ENCODE measurements around the gene PRH2. TPM values are rescaled to one million over a fixed set of nuclear protein-coding genes. Genes with fewer than 3 reads are reported as not detected.

The PRH2 gene
- total RNA-seq, 1 donor from 2014 or later = not detected

DNA sequence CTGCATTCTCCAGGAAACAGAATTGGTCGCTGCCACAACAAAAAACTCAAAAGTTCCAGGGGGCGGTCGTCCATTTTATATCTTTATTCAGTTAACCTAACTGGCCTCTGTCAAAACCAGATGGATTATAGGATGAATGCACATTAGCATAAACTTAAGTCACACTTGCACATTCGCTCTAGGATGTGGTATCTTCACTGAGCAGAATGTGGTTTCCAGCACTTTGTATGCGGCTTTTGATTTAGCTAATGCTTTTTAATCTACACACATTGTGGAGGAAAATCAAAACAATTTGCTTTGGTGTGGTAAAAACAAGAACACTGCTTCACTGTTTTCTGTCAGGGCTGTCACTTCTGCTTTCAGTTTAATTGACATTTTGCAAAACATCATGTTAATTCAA lies 53.2 kb downstream of the PRH2 start:
- no peak overlapping the region for H3K4me3 ChIP-seq (ENCODE audit: low read depth, low read length)
- no peak for DNase-seq (ENCODE audit: low read depth)
- no peaks in the 10 kb centered on the region for H3K36me3 ChIP-seq (ENCODE audit: control insufficient read depth, insufficient read depth, low read length)
- TF ChIP-seq, protein P1, sequence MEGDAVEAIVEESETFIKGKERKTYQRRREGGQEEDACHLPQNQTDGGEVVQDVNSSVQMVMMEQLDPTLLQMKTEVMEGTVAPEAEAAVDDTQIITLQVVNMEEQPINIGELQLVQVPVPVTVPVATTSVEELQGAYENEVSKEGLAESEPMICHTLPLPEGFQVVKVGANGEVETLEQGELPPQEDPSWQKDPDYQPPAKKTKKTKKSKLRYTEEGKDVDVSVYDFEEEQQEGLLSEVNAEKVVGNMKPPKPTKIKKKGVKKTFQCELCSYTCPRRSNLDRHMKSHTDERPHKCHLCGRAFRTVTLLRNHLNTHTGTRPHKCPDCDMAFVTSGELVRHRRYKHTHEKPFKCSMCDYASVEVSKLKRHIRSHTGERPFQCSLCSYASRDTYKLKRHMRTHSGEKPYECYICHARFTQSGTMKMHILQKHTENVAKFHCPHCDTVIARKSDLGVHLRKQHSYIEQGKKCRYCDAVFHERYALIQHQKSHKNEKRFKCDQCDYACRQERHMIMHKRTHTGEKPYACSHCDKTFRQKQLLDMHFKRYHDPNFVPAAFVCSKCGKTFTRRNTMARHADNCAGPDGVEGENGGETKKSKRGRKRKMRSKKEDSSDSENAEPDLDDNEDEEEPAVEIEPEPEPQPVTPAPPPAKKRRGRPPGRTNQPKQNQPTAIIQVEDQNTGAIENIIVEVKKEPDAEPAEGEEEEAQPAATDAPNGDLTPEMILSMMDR (IDR thresholded peaks at IDR 0.05; ENCODE audit: insufficient read depth, low read length, poor library complexity, severe bottlenecking) = no peak
- no peaks in the 10 kb centered on the region for H3K27me3 ChIP-seq (ENCODE audit: control insufficient read depth, insufficient read depth, low read length)

Other genes with a start within 250 kb of the PRH2 start
- 307 and 312 TPM in 2 replicates for gene YBX3, start 205.9 kb upstream of the PRH2 start, total RNA-seq
- gene TAS2R7, start 126.6 kb upstream of the PRH2 start, total RNA-seq = not detected in 2 replicates
- gene TAS2R8, start 122.0 kb upstream of the PRH2 start, total RNA-seq = 0.08 TPM in 1 of 2 replicates, not detected in the other
- not detected in 2 replicates for gene TAS2R9, start 119.1 kb upstream of the PRH2 start, total RNA-seq
- 0.34 and 0.46 TPM in 2 replicates for gene TAS2R10, start 102.9 kb upstream of the PRH2 start, total RNA-seq
- 0.38 and 0.55 TPM in 2 replicates for gene PRR4, start 79.8 kb upstream of the PRH2 start, total RNA-seq
- 6.2 and 8.7 TPM in 2 replicates for gene PRH1, start 45.0 kb upstream of the PRH2 start, total RNA-seq
- 0.21 and 0.89 TPM in 2 replicates for gene TAS2R13, start 19.7 kb upstream of the PRH2 start, total RNA-seq
- gene TAS2R14, start 10.0 kb downstream of the PRH2 start, total RNA-seq = 2.5 and 3.1 TPM in 2 replicates
- 0.41 and 0.96 TPM in 2 replicates for gene TAS2R50, start 57.7 kb downstream of the PRH2 start, total RNA-seq
- gene TAS2R20, start 69.1 kb downstream of the PRH2 start, total RNA-seq = 0.41 and 1.0 TPM in 2 replicates
- 1.6 TPM in 1 of 2 replicates, not detected in the other for gene TAS2R19, start 93.4 kb downstream of the PRH2 start, total RNA-seq
- gene TAS2R31, start 102.2 kb downstream of the PRH2 start, total RNA-seq = 0.84 and 2.6 TPM in 2 replicates
- 0.33 and 0.41 TPM in 2 replicates for gene TAS2R46, start 133.1 kb downstream of the PRH2 start, total RNA-seq
- gene TAS2R43, start 163.1 kb downstream of the PRH2 start, total RNA-seq = not detected in 2 replicates
- gene TAS2R30, start 205.4 kb downstream of the PRH2 start, total RNA-seq = 0.48 and 0.84 TPM in 2 replicates
- gene SMIM10L1, start 242.0 kb downstream of the PRH2 start, total RNA-seq = 12.1 and 13.2 TPM in 2 replicates

All from kidney epithelial cell (primary cell).